Measurements from ENCODE around the gene SPANXN4.

The SPANXN4 gene, protein sequence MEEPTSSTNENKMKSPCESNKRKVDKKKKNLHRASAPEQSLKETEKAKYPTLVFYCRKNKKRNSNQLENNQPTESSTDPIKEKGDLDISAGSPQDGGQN

DNA sequence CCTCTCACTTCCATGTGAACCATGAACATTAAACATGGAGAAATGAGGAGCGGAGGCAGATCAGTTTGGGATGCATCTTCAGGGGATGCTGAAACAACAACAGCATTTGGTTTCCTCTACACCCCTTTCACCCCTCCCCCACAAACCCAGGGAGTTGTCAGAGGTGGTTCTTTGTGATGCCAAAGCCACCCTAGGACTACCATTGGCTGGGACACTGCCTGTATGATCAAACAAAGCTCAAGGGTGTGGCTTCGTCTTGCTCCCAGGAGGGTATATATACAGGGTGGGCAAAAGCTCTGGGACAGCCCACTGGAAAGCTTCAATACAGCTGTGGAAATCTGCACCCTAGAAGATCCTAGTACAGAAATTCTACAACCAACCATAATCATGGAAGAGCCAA, at the start of gene SPANXN4:
TSS of gene SPANXN4 (plus strand) at position 301 of the 400 bp plus-strand sequence. CDS start at position 388, 87 bp downstream.
- DNase-seq, result no peak

DNA sequence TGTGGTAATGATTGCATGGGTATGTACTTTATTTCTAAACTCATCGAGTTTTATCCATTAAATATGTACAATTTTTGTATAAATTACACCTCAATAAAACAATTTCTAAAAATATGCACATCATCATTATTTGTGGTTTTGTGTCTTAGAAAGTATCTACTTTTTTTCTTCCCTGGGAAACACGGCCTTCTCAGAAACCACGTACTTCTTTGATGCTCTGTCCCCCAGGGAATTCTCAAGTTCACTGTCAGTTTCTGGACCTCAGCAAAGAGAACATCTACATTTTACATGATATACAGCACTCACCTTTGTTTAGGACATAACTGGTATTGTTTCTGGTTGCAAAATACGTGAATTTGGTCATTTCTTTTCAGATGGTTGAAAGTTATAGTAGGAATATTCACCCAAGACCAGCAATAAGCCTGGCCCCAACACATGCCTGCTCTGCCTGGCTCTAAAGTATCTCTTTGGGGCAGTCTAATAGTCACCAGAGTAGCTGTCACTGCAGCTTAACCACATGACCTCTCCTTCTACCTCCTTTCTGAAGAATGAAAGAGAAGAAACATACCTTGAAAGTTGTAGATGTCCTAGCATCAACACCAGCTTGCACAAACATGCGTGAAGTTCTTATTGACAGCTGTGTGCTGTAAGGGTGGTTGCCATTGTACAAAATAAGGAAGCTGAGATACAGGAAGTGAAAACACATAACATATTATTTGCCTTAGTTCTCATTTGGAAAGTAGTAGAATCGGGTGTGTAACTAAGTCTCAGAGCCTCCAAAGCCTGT, 48.4 kb upstream of the SPANXN4 start:
- DNase-seq, result no peak

- DNase-seq, result no peak
Observed at GRCh38 chrX:142978130-142978684, 47.5 kb upstream of the SPANXN4 start.

GRCh38 chrX:142982679-142983078, 43.0 kb upstream of the SPANXN4 start:
- DNase-seq, result no peak

DNA sequence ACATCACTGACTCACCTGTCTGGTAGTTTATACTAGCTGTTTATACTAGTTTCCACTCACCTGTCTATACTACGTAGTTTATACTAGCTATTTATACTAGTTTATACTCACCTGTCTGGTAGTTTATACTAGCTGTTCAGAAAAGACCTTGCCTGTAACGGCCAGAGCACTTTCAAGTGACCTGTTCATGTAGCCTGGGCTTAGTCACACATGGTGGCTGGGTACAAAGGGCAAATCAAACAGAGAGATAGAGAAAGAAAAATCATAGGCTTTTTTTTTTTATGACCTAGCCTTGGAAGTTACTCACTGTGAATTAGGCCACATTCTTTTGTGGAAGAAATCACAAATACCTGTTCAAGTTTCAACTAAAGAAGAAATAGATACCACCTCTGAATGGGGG, 30.7 kb upstream of the SPANXN4 start:
- DNase-seq, result no peak

- DNase-seq, result no peak
Observed at GRCh38 chrX:142998447-142999198, 27.1 kb upstream of the SPANXN4 start.

DNA sequence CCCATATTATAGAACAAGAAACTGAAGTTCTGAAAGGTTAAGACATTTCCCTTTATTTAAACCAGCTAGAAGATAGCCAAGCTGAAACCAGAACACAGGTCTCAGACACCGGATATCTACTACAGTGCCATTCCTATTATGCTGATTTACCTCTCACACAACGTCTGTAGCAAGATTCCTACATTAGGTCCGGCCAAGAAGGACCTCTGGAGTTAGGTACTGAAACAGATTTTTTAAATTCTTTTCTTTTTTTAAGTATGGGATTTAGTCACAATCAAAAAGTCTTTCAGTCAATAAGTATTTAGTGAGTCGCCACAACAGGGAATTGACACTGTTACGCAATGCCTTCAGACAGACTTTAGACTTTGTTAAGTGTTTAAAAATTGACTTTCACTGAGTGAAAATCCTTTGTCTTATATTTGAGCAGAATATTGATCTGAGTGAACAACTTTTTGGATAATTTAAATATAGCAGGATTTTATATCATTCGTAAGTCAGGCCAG, 26.5 kb upstream of the SPANXN4 start:
- DNase-seq, result no peak

DNA sequence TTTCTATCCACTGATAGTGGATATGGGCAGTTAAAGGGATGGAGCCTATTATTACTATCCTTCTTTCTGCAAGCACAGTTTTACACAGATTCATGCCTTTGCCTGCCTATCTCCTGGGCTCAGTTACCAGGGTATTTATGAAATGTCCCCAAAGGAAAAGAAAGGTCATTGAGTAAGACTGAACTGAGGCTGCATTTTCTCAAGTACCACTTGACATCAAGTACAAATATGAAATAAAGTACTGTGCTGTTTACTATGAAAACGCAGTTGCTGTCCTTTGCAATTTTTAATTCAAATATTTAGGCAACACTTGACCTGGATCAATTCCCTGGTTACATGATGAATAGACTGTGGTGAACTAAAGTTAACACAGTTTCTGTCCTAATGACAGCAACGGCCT, 23.5 kb upstream of the SPANXN4 start:
- DNase-seq, result no peak

DNA sequence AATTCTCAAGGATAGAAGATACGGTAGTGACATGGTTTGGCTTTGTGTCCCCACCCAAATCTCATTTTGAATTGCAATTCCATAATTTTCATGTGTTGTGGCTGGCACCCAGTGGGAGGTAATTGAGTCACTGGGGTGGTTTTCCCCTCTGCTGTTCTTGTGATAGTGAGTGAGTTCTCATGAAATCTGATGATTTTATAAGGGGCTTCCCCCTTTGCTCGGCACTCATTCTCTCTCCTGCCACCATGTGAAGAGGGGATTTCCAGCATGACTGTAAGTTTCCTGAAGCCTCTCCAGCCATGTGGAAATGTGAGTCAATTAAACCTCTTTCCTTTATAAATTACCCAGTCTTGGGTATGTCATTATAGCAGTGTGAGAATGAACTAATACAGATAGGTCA, 8.5 kb upstream of the SPANXN4 start:
- DNase-seq, result no peak

DNA sequence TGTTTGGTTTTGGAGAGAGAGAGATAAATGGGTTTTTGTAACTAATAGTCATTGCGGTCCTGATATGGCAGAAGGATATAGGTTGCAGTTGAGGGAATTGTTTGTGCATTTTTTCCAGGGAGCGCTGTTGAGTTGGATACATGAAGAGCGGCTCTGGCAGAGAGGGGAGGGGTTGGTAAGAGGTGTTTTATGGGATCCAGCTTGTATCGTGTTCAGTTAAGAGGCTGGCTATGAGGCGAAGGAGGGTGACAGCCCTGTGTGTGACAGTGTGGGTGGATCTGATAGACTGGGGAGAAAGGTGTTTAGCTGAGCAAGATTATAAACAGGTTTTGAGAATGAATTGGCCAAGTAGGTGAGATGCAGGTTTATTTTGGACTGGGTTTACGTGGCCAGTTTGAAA, 1.5 kb downstream of the SPANXN4 start:
- DNase-seq, result no peak

DNA sequence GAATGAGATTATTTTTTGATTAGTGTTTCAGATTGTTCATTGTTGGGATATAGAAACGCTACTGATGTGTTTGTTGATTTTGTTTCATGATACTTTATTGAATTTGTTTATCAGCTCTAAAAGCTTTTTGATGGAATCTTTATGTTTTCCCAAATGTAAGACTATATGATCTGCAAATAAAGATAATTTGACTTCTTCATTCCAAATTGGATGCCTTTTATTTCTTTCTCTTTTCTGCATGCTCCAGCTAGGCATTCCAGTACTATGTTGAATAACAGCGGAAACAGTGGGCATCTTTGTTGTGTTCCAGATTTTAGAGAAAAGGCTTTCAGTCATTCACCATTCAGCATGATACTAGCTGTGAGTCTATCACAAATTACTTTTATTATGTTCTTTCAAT, 21.8 kb downstream of the SPANXN4 start:
- DNase-seq, result no peak

- DNase-seq, result no peak
Observed at GRCh38 chrX:143058120-143058519, 32.4 kb downstream of the SPANXN4 start.

- no peak for DNase-seq
Observed at GRCh38 chrX:143081231-143081630, 55.5 kb downstream of the SPANXN4 start.

DNA sequence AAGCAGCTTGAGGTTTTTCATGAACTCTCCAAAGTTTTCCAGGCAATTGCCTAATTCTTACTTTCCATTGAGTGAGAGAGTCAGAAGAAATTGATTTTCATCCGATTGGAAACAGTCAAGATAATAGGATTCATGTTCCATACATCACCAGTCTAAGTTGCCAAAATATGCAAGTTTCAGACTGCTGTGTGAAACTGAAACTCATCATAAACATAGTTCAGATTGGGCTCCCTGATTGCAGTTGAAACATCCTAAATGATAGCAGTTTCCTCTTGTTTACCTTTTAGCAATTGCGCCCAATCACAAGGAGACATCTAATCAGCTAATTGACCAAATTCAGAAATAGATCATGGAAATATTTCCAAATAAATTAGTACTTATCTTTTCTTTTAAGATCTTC, 56.8 kb downstream of the SPANXN4 start:
- no peak for DNase-seq
